Measurements from ENCODE around the gene STC2.

STC2 gene

DNA sequence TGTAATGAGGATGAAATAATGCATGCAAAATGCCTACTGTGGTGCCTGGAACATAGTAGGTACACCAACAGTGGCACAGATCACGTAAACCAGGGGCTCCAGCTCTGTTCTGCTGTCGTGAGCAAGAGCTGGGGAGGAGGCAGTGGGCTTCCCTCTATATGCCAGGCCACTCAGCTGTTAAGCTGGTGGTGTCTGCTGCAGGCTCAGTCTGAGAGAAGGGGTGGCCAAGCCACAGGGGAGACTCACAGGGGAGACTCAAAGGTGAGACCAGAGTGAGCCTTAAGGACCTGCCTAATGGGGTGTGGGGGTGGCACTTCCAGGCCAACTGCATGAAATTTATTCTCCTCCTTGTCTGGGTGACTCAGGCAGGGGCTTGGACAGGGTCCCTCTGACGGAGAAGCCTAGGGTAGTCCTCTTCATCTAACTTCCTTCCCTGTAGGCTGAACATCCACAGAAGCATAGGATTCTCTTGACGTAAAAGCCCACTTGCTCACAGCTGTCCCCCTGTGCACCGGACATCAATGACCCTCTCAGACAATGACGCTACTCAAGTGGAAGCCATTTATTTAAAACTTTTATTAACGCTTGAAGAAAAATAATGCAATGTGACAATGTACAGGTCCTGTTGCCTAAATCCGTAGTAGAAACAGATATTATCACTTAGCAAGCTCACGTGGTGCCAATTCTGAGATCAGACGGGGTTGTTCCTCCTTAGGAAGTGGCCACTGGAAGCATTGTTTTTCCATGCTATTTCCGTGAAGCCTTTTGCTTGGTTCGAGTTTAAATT is 13.9 kb downstream of the STC2 start:
- in situ Hi-C loops (cut with HindIII; ENCODE audit: low sequenced_read_pairs), result no loop called here

DNA sequence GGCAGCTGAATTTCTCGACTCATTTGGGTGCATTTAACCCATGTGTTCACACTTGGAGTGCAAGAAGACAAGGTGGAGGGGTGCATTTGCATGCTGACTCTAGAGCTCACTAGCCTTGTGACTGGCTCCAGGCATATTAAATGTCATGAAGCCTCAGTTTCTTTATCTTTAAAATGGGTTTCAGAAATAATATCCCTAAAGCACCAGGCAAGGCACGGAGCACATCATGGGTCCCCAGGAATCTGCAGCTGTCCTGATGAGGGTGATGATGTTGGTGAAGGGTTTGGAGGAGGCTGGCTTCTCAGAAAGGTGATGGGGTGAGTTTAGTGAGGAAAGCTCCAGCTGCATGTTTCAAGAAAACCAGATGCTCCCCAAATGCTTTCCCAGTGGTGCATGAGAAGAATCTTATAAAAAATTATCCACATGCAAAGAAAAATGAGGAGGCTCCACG is 14.8 kb downstream of the STC2 start:
- in situ Hi-C loops (cut with HindIII; ENCODE audit: low sequenced_read_pairs), result no loop called here

DNA sequence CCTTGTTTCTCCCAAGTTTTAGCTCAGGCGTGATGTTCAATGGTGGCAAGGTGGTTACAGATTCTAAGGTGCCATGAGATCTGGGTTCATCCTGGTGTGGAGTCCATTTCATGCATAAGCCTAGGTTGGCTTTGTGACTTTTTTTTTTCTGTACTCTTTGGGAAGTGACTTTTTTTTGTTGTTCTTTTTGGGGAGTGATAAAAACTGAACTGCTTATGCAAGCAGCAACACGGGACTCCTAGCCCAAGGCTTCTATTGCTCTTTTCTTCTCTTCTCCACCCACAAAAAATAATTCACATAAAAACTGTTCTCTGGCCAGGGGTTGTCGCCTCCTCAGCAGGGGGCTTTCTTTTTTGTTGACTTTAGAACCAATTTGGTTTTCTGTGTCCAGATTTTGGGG is 15.4 kb downstream of the STC2 start:
- in situ Hi-C loops (cut with HindIII; ENCODE audit: low sequenced_read_pairs), result no loop called here

DNA sequence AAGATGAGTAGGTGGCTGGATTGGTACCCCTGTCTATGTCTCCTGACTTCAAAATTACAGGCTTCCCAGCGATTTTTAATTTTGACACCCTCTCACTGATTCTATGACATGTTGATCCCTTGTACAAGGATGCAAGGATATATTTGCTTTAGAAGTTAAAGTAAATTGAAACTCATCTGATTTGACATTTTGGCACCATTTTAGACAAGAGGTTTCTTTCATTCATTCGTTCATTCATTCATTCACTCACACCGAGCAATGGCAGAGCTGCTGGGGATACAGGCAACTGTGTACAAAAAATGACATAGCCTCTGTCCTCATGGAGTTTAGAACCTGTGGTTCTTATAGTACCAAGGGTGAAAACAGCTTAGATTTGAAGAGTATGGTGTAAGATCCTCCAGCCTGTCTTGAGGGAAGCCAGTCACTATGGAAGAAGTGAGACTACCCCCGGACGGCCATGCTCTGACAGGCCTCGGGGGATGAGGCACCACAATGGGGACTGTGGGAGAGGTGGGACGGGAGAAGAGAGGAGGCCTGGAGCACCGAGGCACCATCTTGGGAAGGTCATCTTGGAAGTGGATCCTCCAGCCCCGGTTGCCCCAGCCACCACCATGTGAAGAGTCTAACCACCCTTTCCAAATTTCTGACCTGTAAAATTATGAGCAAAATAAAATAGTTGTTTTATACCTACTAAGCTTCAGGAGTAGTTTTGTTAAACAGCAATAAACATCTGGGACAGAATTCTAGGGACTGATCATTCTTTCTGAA is 16.2 kb downstream of the STC2 start:
- in situ Hi-C loops (cut with HindIII; ENCODE audit: low sequenced_read_pairs), result no loop called here

DNA sequence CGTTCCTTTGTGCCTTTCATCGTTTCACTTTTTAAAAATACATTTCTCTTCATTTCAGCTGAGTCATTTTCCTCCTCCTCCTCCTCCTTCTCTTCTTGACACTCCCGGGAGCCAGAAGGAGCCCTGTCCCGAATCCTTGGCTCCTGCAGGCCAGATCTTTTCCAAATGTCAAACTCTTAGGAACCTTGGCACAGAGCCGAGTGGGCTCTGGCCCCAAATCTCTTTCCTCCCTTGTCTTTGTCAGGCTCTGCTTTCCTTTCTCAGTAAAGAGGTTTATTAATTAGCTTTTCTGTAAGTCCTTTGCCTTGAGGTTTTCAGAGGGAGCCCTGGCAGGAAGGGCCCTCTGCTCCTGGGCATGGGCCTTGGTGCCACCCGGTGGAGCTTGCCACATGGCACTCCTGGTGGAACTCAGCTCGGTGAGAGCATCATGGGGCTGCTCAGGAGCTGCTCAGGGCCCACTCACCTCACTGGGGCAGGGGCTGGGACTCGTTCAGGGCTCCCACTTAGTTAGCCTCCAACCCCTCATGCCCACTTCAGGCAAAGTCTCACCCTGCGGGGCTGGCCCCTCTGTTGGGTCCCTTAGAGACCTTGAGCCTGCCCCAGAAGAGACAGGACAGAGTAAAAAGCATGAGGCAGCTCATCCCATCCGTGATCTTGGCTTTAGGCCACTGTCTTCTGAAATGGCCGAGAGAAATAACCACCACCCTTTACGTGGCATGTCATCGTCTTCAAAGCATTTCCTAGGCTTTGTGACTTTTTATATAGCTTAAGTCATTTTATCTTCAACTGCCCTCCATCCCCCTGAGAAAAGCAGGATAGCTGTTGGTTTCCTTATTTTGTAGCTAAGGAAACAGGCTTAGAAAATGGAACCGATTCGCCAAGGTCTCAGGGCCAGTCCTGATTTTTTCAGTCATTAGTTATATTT is 17.1 kb downstream of the STC2 start:
- in situ Hi-C loops (cut with HindIII; ENCODE audit: low sequenced_read_pairs), result no loop called here

DNA sequence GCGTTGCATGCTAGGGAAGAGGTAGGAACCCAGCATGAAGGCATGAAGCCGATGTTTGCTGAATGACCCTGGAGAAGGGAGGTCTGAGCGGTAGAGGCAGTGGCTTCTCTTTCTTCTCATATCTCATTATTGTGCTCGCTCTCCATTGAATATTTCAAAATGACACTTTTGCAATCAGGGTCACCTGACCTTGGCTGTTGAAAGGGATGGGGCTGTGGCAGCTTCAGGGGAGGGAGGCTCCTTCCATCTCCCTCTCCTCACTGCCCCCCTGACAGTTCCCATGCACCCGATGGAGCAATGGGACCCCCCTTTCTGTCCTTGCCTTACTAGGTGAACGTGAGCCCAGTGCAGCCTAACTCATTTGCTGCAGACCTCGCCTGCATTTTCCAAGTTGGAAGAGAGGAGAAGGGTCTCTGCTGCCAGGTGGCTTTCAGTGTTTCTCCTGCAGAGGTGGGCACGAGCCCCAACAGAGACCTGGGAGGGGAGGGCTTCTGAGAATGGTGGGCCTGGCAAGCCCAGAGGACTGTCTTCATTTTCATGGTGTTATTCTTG is 17.9 kb downstream of the STC2 start:
- in situ Hi-C loops (cut with HindIII; ENCODE audit: low sequenced_read_pairs), result no loop called here

DNA sequence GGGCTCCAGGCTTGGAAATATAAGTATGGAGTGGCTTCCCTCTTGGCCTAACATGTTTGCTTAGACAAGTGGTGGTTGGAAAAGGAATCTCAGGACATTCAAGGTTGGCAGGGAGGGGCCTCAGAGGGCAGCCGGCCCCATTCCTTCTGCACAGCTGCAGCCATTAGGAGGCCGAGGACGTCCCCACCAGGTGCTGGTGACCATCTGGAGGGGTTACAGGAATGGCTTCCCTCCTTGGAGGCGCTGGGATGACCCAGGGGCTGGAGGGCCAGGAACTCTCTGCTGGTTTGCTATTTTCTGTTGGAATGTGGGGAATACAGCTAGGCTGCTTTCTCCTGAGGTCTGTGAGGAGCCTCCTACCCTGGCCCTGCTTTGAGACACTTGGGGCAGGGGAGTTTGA is 18.5 kb downstream of the STC2 start:
- in situ Hi-C loops (cut with HindIII; ENCODE audit: low sequenced_read_pairs), result no loop called here

DNA sequence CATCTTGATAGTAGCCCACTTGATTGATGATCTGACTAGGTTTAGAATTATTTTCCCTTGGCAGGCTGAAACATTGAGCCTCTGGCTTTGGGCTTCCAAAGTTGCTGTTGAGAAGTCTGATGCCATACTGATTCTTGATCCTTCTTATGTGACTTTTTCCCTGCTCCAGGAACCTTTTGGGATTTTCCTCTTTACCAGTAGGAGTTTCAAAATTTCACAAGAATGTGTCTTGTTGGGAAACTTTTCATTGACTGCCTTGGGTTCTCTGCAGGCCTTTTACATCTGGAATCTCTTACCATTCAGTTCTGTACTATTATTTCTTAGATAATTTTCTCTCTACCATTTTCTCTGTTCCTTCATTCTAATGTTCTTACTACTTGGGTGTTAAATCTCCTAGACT is 20.0 kb downstream of the STC2 start:
- in situ Hi-C loops (cut with HindIII; ENCODE audit: low sequenced_read_pairs), result no loop called here

DNA sequence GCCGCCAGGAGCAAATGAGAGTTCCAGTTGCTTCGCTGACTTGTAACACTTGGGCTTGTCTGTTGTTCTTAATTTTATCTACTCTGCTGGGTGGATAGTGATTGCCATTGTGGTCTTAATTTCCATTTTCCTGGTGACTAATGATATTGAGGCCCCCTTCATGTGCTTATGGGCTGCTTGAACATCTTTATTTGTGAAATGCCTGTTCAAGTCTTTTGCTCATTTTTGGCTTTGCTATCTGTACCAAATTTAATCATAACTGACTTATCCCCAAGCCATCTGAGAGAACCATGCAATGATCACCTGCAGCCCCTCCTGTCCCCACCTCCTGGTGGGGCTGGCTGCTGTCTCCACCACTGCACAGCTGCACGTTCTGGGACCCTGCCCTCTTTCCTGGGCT is 20.5 kb downstream of the STC2 start:
- in situ Hi-C loops (cut with HindIII; ENCODE audit: low sequenced_read_pairs), result no loop called here

DNA sequence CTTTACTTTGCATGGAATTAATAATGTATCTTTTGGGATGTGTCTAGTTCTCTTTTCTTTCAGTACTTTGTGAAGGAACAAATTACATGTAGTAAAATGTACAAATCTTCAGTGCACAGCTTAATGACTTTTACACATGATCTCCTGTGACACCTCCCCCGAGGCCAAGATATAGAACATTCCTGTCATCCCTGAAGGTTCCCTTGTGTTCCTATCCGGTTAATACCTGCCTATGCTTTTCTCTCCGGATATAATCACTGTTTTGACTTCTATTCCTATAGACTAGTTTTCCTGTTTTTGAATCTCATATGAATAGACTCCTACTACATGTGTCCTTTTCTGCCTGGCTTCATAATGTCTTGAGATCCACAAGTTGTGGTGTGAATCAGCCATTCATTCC is 21.5 kb downstream of the STC2 start:
- in situ Hi-C loops (cut with HindIII; ENCODE audit: low sequenced_read_pairs), result no loop called here

DNA sequence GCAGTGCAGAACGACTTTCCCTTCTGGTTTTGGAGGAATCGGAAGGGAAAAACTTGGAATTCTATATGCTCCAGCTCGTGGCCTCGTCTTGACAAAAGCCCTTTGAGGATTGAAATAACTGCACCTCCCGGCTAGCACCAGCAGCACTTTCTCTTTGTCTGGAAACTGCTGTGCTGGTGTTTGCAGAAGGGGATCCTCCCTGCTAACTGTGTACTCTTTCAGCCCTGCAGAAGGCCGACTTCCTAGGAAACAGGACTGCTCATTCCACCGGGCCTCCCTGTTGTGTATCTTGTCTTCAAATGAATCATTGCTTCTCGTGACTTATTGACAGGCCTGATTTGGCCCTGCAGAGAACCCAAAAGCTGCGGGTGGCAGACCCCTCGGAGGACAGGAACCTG is 23.6 kb downstream of the STC2 start:
- in situ Hi-C loops (cut with HindIII; ENCODE audit: low sequenced_read_pairs), result no loop called here

DNA sequence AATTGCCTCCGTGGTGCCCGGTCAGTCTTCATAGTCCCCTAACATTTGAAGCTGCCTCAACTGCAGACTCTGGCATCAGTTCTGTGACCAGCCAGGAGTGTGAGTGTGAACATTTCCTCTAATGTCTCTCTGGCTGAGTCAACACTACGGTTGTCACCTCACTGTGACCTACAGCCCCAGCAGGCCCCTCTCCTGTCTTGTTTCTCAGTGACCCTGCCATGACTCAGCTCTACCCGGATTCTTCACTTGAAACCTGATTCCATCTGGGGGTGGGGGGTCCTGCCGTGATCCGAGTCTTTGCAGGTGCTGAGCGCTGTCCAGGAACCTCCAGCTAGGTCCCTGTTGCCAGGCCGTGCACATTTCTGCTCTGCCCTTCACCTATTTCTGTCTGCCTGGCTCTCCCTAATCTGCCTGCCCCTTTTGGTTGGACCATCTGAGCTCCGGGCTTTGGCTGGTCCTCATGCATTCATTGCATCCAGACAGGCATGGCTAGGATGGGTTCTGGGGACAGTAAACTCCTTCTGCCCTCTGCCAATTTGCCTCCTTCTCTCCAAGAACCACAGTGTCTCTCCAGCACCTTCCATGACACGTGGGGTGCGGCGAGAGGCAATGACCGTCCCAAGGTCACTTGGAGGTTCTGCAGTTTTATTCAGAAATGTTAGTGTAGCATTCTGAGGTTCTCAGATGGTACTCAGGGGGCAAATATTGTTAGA is 24.2 kb downstream of the STC2 start:
- in situ Hi-C loops (cut with HindIII; ENCODE audit: low sequenced_read_pairs), result no loop called here

DNA sequence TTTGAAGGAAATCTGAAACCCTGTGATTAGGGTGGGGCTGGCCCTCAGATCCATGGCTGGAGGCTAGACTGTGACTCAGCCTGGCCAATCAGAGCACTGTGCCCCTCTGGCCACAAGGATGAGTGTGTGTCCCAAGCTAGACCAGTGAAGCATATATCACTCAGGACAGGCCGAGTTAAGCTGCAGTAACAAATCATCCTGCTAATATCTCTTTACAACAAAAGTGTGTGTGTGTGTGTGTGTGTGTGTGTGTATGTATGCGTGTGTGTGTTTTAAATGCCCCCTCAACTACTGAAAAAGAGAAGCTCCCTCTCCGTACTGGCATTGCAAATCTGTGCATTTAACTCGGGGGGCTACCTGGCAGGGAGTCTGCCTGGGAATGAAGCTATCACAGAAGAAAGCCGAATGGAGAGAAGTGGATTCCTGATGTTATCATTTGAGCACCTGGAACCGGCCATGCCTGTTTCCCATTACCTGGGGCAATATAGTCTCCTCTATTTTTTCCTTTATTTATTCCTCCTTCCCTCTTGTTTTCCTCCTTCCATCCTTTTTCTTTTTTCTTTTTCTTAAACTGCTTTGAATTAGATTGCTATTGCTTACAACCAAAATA is 25.6 kb downstream of the STC2 start:
- in situ Hi-C loops (cut with HindIII; ENCODE audit: low sequenced_read_pairs), result no loop called here

DNA sequence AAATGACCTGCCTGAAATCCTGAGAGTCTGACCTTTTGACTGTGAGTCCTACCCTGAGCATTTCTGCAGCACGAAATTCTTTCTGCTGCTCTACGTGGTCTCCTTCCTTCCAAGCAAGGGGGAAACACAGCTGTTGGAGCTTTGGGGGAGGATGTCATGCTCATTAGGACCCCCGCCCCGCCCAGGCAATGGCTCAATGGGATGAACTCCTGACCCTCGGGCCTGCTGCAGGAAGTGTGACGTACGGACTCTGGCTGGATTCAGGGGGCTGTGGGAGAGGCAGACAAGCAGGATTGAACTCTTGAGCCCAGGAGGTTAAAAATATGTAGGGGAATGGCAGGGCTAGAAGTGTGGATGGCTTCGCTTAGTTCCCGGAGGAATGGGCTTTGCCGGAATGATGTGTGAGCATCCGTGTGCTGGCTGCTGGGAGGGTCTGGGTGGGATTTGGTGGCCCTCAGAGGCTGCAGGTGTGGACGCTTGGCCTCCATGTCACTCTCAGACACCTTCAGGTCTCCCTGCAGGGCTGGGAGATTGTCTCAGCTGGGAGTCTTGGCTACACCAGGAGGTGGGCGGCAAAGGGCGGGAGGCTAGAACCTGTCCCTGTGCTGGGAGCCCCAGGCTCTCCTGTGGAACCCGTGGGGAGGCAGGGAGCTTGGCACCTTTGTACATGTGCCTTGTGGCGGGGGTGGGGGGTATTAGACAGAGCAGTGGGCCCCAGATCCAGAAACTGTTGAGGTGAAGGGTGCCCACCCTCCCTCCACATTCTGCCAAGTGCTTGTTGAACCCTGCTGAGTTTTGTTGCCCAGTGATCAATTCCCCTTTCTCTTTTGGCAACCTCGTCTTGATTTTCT is 26.3 kb downstream of the STC2 start:
- in situ Hi-C loops (cut with HindIII; ENCODE audit: low sequenced_read_pairs), result no loop called here

DNA sequence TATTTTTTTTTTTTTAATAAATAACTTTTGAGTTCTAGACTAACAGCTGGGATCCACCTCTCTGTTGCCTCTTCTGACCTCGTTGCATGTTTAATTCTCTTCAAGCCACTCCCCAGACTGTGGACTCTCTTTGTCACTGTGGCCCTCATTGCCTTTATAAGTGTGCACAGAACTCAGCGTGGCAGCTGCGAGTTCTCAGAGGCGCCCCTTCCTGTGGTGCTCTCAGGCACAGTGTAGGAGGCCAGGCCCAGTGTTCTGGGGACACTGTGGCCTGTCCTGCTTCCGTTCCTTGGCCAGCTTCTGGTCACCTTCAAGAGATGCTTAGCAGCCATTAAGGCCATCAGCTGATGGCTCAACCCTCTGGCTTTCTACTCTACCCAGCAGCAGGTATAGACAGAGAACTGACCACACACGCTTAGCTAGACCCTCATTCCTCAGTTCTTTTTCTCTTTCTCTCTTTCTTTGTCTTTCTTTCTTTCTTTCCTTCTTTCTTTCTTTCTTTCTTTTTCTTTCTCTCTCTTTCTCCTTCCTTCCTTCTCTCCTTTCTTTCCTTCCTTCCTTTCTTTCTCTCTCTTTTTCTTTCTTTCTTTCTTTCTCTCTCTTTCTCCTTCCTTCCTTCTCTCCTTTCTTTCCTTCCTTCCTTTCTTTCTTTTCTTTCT is 27.7 kb downstream of the STC2 start:
- in situ Hi-C loops (cut with HindIII; ENCODE audit: low sequenced_read_pairs), result no loop called here

DNA sequence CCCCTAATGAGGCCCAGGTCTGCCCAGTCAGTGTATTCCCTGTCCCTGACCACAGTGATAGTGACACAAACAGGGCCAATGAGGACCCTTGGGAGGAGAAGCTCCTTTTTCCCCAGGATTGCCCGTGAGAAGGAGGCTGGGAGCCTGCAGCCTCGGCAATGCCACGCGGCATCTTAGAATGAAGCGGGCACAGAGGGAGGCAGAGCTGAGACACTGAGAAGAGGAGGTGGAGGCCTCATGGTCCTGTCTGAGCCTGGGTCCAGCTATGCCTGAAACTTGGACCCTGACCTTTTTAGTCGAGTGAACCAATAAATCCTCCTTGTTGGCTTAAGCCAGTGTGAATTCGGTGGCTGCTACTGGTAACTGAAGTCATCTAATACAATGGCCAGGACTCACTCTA is 28.4 kb downstream of the STC2 start:
- in situ Hi-C loops (cut with HindIII; ENCODE audit: low sequenced_read_pairs), result no loop called here

DNA sequence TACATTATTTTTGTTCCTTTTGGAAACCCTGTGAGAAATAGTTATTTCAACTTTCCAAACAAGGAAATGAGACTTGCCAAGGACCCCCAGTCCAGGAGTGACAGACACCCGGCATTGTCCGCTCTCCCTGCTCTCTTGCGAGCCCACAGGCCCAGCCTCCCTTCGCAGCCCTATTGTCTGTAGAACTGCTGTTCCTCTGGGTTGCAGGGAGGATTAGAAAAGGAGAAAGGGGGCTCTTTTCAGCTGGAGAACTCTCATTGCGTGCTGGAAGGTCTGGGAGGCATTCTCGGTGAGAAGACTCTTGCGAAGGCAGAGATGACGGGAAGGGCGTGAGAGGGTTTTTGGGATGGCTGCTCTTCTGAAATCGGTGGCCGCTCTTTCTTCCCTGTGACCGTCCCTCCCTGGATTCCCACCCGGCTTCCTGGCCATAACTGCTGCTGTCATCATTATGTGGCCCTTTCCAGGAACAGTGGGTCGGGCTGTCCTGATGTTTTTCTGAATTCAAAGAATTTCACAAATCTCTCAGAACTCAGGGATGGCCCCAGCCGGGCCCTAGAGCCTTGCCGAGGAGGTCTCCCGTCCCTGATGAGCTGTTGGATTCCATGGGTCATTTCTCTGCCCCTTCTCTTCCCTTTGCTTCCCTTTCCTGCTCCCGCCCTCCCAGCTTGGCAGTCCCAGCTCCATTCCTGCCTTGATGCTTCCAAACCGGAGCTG is 29.8 kb downstream of the STC2 start:
- in situ Hi-C loops (cut with HindIII; ENCODE audit: low sequenced_read_pairs), result no loop called here

DNA sequence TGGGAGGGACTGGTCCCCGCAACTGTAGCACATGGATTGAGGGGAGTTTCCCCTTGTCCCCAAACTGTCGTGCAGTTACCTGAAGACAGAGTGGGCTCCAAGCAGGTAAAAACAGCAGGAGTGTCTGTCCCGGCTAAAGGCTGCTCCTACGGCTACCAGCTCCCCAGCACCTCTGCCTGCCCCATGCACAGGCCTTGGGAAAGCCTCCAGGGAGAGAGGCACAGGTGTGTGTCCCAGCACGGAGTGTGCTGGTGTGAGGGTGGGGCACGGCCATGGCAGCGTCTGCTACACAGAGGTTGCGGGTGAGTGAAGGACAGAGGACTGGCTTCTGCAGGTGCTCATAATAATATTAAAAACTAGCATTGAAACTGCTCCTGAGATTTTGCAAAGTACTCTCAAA is 30.4 kb downstream of the STC2 start:
- in situ Hi-C loops (cut with HindIII; ENCODE audit: low sequenced_read_pairs), result no loop called here

Data from endothelial cell of hepatic sinusoid (primary cell).